ENCODE data around the gene GTF2A2. TPM values are rescaled to one million over a fixed set of nuclear protein-coding genes. Genes with fewer than 3 reads are reported as not detected.
A peak's percentile ranks its signal among the peaks of the same experiment; 100 is the strongest.

Gene GTF2A2
- total RNA-seq, 1 donor from 2014 or later, result 80.9 TPM

DNA sequence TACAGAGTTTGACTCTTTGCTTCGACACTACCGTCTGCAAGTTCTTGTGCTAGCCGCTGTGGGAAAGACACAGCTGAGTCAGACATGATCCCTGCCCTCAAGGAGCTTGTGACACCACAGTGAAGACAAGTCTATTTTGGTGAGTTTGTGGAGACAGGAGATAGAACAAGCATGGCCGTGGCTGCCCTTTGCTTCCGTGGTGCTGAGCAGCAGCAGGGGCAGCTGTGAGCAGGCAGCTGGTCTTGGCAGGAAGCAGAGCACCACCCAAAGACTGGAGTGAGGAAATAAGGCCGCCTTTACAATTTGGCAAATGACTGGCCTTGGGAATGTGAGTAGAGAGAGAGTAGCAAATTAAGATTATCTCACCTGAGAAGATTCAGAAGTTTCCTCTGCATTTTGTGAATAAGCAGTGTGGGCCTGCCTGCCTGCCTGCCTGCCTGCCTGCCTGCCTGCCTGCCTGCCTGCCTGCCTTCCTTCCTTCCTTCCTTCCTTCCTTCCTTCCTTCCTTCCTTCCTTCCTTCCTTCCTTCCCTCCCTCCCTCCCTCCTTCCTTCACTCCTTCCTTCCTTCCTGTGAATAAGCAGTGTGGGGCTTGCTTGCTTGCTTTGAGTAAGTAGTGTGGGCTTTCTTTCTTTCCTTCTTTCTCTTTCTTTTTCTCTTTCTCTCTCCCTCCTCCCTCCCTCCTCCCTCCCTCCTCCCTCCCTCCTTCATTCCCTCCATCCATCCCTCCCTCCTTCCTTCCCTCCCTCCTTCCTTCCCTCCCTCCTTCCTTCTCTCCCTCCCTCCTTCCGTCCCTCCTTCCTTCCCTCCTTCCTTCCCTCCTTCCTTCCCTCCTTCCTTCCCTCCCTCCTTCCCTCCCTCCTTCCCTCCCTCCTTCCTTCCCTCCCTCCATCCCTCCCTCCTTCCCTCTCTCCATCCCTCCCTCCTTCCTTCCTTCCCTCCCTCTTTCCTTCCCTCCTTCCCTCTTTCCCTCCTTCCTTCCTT is 47.3 kb downstream of the GTF2A2 start:
- no peak for DNase-seq (ENCODE audit: low read depth)
- TF ChIP-seq, protein P1, sequence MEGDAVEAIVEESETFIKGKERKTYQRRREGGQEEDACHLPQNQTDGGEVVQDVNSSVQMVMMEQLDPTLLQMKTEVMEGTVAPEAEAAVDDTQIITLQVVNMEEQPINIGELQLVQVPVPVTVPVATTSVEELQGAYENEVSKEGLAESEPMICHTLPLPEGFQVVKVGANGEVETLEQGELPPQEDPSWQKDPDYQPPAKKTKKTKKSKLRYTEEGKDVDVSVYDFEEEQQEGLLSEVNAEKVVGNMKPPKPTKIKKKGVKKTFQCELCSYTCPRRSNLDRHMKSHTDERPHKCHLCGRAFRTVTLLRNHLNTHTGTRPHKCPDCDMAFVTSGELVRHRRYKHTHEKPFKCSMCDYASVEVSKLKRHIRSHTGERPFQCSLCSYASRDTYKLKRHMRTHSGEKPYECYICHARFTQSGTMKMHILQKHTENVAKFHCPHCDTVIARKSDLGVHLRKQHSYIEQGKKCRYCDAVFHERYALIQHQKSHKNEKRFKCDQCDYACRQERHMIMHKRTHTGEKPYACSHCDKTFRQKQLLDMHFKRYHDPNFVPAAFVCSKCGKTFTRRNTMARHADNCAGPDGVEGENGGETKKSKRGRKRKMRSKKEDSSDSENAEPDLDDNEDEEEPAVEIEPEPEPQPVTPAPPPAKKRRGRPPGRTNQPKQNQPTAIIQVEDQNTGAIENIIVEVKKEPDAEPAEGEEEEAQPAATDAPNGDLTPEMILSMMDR (conservative IDR thresholded peaks at IDR 0.05; ENCODE audit: low read depth, low read length), result no peak
- H3K4me3 ChIP-seq (ENCODE audit: low read depth, low read length), result no peak overlapping the region

DNA sequence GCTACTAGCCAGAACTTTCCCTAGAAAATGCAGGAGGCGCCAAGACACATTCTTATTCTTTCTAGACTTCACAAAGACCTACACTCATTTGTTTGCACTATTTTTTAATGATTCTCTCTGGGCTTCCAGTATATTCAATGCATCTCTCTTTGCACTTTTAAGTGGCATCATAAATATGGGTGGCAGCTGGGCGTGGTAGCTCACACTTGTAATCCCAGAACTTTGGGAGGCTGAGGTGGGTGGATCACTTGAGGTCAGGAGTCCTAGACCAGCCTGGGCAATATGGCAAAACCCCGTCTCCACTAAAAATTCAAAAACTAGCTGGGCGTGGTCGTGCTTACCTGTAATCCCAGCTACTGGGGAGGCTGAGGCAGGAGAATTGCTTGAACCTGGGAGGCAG is 51.3 kb downstream of the GTF2A2 start:
- DNase-seq (ENCODE audit: low read depth), result no peak
- no peak overlapping the region for H3K4me3 ChIP-seq (ENCODE audit: low read depth, low read length)
- TF ChIP-seq, protein P1 (conservative IDR thresholded peaks at IDR 0.05; ENCODE audit: low read depth, low read length), result no peak

GRCh38 chr15:59598461-59598860 is 58.9 kb downstream of the GTF2A2 start:
- DNase-seq (ENCODE audit: low read depth), result no peak
- TF ChIP-seq, protein P1 (conservative IDR thresholded peaks at IDR 0.05; ENCODE audit: low read depth, low read length), result no peak
- H3K4me3 ChIP-seq (ENCODE audit: low read depth, low read length), result no peak overlapping the region

GRCh38 chr15:59596640-59597039 is 60.7 kb downstream of the GTF2A2 start:
- TF ChIP-seq, protein P1 (conservative IDR thresholded peaks at IDR 0.05; ENCODE audit: low read depth, low read length), result no peak
- H3K4me3 ChIP-seq (ENCODE audit: low read depth, low read length), result no peak overlapping the region
- DNase-seq (ENCODE audit: low read depth), result no peak

DNA sequence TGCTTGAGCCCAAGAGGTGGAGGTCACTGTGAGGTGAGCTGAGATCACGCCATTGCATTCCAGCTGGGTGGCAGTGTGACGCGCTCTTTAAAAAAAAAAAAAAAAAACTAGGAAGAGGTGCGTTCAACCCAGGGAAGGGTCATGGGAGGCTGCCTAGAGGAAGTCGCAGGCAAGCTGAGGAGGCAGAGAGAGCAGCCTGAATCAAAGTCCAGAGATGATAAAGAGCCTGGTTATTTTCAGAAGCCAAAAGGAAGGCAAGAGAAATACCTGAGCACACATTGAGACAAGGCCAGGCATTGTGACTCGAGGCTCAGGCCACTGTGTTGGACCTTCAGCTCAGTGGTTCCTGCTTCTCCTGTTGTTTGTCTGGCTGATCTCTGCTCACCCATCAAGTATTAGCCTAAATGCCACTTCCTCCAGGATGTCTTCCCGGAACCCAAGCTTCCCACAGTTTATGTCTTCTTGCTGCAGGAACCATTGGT is 61.8 kb downstream of the GTF2A2 start:
- TF ChIP-seq, protein P1 (conservative IDR thresholded peaks at IDR 0.05; ENCODE audit: low read depth, low read length), result no peak
- peak; percentile 78 for DNase-seq (ENCODE audit: low read depth)
- H3K4me3 ChIP-seq (ENCODE audit: low read depth, low read length), result no peak overlapping the region

DNA sequence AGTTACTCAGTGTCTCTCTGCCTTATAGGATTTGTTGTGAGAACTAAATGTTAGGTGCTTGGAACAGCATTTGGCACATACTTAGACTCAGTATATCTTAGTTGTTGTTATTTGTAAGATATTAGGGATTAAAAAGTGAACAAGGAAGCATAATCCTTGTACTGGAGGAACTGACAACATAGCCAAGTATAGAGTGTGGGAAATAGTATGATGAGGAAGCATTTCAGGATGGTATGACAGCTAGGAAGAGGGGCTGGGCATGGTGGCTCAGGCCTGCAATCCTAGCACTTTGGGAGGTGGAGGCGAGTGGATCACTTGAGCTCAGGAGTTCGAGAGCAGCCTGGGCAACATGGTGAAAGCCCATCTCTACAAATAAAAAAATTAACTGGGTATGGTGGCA is 62.3 kb downstream of the GTF2A2 start:
- TF ChIP-seq, protein P1 (conservative IDR thresholded peaks at IDR 0.05; ENCODE audit: low read depth, low read length), result no peak
- no peak overlapping the region for H3K4me3 ChIP-seq (ENCODE audit: low read depth, low read length)
- DNase-seq (ENCODE audit: low read depth), result no peak
